Stimulated activated CD8-positive, alpha-beta memory T cell treated with anti-CD3 and anti-CD28 coated beads, Interleukin-4, amount 100 ng/mL, for 1 hour (primary cell): Measurements from ENCODE around the gene PPP1R14C.

Experiments used
- DNase-seq, 2 donors: peaks; one replicate each; pipeline ENCODE4 v3.0.0-alpha.2; 2020; ENCODE audit warnings: low read depth in 2 of 2, low spot score in 1 of 2

Gene PPP1R14C

DNA sequence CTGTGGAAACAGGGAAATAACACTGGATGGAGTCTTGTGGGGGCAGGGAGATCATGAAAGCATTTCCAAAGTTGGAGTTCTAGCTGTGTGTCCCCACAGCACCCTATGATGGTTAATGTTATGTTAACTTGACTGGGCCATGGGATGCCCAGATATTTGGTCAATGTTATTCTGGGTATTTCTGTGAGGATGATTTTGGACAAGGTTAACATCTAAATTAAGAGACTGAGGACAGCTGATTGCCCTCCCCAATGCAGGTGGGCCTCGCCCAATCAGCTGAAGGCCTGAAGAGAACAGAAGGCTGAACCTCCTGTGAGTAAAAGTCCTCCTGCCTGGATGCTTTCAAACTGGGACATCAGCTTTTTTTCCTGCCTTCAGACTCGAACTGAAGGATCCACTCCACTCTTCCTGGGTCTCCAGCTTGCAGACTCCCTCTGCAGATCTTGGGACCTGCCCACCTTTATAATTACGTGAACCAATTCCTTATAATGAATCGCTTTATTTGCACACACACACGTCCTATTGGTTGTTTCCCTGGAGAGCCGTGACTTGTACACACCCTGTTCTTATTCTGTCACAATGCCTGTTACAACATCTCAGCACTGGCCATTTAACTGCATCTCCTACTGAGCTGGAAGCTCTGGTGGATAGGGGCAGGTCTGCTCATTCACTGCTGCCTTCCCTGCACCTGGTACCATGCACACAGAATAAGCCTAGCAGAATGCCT, 126.4 kb downstream of the PPP1R14C start:
- no peak for DNase-seq

DNA sequence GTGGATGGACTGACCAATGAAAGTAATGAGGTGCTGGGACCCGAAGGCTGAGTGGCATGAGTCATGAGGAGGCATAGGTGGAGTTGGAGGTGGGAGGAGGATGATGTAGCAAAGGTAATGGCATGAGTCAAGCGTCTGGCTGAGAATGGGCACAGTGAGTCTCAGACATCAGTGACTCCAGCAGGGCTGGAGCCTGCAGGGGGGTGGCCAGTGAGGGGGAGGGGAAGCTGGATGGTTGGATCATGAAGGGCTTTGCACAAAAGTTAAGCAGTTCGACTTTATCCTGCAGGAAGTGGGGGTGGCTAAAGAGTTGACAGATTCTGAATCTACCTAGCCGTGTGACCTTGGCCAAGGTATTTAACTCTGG, 127.0 kb downstream of the PPP1R14C start:
- DNase-seq, result no peak

DNA sequence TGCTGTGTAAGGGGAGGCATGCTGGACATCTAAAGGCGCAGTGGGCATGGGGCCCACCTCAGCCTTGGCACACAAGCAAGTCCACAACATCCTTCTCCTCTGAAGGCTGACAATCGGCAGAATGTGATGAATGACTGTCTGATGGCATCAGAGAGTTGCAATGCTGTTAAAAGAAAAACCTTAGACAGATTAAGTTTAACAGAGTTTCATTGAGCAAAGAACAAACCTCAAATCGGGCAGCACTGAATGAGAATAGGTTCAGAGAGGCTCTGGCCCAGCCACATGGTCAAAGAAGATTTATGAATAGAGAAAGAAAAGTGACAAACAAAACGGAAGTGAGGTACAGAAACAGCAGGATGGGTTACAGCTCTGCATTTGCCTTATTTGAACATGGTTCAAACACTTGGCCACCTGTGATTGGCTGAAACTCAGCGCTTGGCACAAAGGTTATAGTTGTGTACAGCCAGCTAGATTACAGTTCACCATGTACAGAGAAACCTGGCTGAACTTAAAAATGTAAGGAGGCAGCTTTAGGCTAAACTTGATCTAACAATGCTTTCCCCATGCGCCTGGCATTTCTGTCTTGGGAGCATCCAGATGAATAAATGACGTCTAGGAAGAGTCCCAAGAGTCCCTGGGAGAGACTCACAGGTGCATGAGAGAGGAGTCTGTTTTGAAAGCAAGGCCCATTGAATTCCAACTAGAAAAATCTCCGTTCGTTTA, 127.6 kb downstream of the PPP1R14C start:
- no peak for DNase-seq

DNA sequence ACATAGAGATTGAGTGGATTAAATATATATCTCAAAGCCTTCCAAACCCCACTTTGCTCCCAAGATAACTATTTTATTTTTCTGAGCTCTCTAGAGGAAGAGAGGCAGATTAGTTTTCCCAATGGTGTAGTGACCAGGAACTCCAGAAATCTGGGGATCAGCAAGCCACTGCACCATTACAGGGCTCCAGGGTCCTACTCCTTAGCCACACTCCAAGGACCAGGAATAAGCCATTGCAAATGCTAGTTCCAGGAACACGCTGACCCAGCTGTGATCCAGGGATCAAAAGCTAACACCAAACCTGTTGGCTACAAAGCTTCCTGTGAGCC, 128.3 kb downstream of the PPP1R14C start:
- DNase-seq, result no peak

DNA sequence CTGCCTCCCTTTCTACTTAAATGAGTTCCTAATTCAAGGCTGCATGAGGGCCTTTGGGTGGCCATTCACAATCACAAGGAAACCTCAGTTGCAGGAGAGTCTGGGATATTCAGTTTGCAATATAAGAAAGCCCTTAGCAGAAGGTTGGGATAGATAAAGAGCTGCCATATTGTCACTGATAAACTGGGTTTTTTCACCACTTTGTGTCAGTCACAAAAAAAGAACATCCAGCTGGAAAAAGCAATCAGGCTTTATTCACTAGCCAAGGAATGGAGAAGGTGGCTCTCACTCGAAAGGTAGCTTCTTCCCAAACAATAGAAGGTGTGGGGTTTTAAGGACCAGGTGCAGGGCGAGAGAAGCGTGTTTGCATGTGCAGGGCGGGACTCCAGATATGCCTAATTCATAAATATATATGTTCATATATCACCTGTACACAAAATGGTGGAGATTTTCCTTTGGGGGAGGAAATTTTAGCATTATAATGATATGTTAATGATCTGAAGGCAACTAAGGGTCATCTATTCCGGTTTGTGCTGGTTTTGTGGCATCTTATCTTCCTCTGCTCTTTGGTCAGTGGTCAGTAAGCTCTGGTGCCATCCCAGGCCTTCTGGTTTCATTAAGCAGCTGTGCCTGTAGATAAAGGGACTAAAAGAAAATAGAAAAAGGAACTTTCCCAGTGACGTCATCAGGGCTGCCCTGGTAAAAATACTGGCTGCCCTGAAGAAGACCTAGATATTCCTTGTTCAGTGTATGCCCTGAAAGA, 128.8 kb downstream of the PPP1R14C start:
- no peak for DNase-seq

DNA sequence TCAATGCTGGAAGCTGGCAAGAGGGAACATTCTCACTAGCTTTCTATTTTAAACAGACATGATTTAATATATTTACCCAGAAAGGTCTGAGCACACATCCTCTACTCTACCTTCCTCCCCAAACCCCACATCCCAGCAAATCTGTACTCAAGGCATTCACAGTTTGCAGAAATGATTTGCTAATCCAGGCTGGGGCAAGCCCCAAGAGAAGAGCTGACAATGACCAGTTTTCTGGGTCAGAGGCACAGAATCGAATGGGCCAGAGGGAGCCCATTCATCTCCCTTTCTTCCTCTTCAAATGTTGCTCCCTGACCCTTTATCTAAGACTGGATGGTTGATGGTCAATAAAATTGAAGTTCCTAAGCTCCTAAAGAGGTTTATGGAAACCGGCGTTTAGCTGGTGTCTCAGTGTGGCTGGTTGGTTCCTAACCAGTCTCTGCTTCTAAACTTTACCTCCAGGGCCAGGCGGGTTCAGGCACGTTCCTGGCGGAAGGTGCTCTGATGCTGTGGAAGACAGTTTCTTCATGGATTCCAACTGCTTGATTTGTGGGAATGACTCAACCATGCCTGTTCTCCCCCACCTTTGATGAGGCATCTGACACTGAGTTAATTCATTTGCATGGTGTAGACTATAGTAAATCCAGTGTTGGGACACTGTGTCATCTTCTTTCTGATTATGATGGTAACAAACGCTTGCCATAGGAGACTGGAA, 129.6 kb downstream of the PPP1R14C start:
- DNase-seq, result no peak

DNA sequence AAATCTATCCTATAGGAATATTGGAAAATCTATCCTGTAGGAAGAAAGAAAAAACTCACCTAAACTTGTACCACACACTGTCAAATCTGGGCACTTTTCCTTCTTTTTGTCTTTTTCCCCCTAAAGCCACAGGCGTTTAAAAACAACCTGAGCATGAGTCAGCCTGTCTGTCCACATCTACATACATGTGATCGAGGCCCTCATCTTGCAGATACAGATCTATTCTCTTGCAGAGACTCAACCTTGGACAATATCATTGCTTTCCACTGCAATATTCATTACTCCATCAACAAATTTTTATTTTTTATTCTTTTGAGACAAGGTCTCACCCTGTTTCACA, 130.1 kb downstream of the PPP1R14C start:
- no peak for DNase-seq

DNA sequence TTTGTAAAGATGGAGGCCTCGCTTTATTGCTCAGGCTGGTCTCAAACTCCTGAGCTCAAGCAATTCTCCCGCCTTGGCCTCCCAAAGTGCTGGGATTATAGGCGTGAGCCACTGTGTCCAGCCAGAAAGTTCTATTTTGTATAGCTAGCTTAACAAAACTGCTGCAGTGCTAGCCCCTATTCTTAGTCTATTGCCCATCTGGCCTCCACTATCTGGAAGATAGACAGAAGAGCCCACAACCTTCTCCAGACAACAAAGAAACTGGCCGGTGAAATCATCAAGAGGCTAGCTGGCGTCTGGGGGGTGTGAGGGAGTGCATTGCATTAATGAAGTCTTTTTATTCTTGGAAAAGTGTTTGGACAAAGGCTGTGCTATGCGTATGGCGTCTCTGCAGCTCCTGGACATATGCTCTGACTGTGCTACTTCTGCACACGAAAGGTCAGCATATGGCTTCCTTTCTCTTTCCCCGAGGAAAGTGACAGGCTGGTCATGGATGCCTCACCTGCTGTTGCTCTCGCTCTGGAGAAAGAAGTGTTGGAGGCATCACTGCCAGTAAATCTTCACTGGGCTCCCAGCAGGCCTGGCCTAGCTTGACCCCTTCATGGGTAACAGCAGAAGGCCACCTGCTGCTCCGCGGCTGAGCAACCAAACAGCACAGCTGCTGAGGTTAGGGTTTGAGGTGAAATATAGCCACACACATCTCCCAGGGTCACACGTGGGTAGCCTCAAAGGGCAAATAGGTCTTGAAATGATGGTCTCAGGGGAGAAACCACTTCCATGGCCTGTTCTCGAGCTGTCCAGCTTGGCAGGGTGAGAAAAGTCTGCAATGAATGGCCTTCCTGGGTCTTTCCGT, 130.8 kb downstream of the PPP1R14C start:
- no peak for DNase-seq

DNA sequence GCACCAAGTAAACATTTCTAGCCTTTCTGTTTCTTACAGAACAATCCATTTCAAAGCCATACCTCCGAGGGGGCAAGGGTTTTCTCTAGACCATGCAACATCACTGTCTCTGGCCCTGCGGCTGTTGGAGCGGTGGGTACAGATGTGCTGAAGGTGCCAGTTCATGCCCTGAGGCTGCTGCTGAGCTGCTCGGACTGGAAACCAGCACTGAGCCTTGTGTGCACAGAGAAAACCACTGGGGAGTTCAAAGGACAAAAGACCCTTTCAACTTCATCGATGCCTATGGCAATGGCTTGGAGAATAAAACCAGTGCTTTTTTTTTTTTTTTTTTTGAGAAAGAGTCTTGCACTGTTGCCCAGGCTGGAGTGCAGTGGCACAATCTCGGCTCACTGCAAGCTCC, 132.6 kb downstream of the PPP1R14C start:
- no peak for DNase-seq

DNA sequence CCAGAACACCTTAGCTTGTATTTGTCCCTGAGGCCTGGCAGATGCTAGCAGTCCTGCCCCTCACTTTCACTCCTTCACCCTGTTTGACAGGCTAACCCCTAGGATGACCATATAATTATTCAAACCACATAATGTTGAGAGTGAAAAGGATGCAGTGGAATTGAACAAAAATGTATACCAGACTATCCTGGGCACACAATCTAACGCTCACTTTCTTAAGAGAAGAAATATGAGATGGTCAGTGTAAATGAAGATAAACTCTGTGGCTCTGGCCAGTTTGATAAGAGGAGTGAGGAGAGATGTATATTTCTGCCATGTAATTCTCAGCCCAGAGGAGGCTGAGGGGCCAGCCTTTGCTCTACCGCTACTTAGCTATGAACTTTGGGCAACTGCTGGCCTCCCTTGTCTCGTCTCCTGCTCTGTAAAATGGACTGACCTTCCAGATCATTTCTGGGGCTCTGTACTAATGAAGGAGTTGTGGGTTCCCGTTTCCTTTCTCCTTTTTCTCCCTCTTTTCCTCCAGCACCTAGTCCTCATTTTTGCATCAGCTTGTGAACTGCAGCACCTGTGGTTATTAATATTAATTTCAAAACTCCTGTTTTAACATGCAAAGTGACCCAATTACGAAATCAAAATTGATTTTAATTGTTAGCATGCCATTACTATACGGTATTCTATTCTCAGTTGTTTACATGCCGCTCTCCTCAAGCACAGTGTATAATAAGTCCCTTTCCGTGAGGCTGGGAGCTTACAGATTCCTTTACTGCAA, 133.5 kb downstream of the PPP1R14C start:
- DNase-seq, result no peak

DNA sequence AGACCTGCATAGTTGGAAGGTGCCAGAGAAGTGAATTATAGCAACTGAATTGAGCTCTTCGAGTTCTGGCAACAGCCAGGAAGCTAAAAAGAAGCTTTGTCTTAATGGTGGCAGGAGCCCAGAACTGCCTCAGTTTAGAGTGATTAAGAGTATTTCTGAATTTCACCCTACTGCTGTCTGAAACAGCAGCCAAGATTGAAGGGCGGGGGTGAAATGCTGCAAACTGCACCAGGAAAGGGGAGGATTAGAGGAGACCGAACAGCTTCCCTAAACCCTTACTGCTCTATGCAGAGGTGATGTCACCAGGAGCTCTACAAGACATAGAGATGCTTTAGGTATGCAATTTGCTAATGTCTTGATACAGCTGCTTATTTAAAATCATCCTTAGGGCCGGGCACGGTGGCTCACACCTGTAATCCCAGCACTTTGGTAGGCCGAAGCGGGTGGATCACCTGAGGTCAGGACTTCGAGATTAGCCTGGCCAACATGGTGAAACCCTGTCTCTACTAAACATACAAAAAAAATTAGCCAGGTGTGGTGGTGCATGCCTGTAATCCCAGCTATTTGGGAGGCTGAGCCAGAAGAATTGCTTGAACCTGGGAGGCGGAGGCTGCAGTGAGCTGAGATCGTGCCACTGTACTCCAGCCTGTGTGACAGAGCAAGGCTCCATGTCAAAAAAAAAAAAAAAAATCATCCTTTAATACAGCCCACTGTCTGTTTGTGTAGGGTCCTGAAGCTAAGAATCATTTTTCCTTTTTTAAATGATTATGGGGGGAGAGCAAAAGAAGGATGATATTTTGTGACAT, 134.3 kb downstream of the PPP1R14C start:
- DNase-seq, result no peak

DNA sequence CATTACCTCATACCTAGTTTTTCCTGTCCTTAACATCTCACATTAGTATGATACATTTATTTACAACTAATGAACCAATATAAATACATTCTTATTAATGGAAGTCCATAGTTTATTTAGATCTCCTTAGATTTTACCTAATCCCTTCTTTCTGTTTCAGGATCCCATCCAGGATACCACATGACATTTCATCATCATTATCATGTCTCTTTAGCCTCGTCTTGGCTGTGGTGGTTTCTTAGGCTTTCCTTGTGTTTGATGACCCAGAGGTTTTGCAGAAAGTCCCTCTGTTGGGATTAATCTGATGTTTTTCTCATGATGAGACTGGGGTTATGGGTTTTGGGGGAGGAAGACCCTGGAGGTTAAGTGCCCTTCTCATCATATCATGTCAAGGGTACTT, 136.7 kb downstream of the PPP1R14C start:
- no peak for DNase-seq

DNA sequence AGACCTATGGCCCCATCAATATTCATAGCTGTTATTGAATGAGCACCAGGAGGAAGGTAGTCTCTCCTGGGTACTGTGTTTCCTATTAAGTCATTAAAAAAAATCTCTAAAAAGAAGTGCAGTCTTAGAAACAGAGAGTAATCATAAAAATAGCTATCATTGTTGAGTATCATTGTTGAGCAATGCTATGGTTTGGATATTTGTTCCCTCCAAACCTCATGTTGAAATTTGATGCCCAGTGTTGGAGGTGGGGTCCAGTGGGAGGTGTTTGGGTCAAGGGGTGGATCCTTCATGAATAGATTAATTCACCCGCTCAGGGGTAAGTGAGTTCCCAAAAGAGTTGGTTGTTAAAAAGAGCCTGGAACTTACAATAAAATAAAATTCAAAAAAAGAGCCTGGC, 137.9 kb downstream of the PPP1R14C start:
- DNase-seq, result no peak

DNA sequence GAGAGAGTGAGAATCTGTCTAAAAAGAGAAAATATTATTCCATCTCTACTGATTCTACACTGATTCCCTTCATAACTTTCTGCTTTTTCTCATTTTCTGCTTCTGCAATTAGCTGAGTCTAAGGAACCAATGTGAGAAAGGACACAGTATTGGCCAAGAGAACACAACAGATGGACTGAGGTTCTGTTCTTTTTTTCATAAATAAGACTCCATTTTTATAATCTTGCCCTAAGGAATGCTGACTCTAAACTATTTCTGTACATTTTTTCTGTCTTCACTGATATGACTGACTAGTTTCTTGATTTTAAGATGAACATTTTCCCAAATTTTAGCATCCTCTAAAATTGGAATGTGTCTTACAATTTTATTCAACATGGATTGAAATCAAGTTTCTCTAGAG, 138.9 kb downstream of the PPP1R14C start:
- DNase-seq, result no peak

DNA sequence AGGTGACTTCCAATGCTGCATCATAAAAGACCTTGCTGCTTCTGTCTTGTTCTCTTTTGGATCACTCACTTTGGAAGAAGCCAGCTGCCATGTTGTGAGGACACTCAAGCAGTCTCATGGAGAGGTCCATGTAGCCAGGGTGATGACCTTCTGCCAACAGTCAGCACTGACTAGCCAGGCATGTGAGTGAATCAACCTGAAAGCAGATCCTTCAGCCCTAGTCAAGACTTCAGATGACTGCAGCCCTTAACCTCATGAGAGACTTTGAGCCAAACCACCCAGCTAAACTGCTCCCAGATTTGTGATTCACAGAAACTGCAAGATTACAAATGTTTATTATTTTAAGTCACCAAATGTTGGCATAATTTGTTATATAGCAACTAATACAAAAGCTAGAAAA, 140.0 kb downstream of the PPP1R14C start:
- no peak for DNase-seq

DNA sequence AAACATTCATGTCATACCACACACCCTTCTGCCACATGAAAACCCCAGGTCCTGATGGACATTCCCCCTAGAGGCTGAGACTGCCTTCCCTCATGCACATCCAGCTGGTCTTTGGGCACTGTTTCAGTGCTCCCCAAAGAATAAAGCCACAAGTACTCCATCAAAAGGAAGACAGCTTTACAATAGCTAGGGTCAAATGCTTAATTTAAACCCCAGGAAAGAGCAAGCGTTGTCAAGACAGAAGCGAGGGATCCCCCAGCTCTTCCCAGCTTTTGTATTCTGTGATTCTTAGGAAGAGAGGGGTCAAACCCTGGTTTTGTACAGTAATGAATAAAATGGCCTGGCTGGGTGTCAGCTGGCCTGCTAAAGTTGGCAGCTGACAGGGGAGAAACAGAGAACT, 143.6 kb downstream of the PPP1R14C start:
- no peak for DNase-seq

DNA sequence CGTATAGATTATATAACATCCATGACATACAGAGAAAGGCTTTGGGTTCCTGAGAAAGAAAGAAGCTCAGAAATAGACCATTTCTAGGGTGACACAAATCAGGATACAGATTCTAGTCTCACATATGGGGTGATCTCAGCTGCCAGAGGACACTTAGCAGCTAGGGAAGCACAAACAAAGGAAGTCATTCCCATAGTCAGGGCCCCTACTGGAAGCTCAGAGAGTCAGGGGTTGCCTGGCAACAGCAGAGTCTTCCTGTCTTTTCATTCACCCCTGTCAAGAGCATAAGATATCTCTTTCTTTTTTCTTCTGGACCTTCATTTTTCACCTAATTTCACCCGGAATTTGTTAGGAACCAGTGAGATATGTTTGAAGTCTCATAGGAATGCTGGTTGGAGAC, 144.1 kb downstream of the PPP1R14C start:
- DNase-seq, result no peak

DNA sequence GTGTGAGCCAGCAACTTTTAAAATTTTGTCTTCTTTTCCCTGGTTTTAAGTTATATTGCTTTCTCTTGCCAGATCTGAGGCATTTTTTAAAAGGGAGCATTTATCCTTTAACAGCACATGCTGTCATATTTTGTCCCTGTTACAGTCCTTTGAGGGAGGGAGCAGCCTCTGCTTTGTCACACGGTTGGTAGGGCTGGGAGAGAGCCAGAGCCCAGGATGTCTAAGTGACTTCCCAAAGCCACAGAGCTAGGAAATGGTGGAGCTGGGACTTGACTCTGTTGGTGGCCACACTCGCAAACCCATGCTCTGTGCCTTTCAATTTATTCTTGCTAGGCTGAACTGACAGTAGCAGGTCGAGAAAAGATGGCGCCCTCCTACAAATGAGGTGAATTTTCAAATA, 145.6 kb downstream of the PPP1R14C start:
- no peak for DNase-seq

DNA sequence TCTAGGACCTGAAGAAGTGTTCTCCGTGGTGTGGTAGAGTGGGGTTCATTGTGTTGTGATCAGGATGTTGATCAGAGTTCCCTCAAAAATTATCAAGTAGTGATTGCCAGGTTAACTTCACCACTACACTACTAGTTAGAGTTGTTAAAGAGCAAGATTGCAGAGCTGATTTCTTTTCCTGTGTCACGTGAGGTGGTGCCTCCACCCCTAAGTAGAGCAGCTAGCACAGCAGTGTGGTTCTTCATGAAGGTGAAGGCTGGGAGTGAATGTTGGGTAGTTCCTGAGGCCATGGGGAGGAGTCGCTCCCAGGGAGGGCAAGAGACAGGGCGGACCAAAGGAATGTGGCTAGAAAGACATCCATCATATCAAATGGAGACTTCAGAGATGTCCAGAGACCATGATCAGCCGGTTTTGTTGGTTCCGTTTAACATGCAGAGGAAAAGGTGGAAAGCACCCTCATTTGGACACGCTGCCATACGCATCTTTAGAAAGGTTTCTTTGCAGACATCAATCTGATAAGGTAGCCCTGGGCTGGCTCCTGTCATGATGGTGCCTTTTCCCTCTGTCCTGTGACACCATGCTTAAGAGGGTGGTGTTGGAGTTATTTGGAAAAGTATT, 146.7 kb downstream of the PPP1R14C start:
- no peak for DNase-seq
